C4-2B (cell line): ENCODE measurements around the gene CIAO2B.

Source experiments
- H3K27ac ChIP-seq: fragments of 450-650 bp; 2 replicates; pipeline ENCODE4 v1.5.1; 2017
- CTCF ChIP-seq: fragments of 450-650 bp; conservative IDR thresholded peaks from 2 replicates; pipeline ENCODE4 v1.5.1; 2017; ENCODE audit warnings: mild to moderate bottlenecking
- ZFX ChIP-seq: fragments of 450-650 bp; IDR thresholded peaks from 2 replicates; pipeline ENCODE4 v1.6.1; 2017

The CIAO2B gene

DNA sequence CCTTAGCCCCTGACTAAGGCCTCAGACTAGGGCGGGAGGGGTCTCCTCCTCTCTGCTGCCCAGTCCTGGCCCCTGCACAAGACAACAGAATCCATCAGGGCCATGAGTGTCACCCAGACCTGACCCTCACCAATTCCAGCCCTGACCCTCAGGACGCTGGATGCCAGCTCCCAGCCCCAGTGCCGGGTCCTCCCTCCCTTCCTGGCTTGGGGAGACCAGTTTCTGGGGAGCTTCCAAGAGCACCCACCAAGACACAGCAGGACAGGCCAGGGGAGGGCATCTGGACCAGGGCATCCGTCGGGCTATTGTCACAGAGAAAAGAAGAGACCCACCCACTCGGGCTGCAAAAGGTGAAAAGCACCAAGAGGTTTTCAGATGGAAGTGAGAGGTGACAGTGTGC lies 39.5 kb upstream of the CIAO2B start:
- H3K27ac ChIP-seq = no peak overlapping the region
- TF ChIP-seq CTCF = no peak
- TF ChIP-seq ZFX = no peak

- no peak for TF ChIP-seq CTCF
- no peak for TF ChIP-seq ZFX
Observed at GRCh38 chr16:66972983-66973382, 38.8 kb upstream of the CIAO2B start.

GRCh38 chr16:66970775-66971720 lies 36.8 kb upstream of the CIAO2B start:
- no peak overlapping the region for H3K27ac ChIP-seq
- no peak for TF ChIP-seq ZFX
- no peak for TF ChIP-seq CTCF

More at GRCh38 chr16:66972983-66973382, 38.8 kb upstream of the CIAO2B start:
- no peak overlapping the region for H3K27ac ChIP-seq

DNA sequence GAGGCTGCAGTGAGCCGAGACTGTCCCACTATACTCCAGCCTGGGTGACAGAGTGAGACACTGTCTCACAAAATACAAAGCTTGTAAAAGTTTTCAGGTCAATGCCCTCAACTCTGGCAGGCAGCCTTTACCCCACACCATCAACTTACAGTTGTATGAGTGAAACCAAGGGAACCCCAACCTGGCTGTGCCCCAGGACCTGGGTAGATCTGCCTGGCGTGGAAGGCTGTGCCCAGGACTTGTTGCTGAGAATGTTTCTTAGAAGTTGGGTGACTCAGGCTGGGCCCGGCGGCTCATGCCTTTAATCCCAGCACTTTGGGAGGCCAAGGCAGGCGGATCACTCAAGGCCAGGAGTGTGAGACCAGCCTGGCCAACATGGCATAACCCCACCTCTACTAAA lies 34.6 kb upstream of the CIAO2B start:
- no peak overlapping the region for H3K27ac ChIP-seq
- TF ChIP-seq ZFX = no peak
- no peak for TF ChIP-seq CTCF

DNA sequence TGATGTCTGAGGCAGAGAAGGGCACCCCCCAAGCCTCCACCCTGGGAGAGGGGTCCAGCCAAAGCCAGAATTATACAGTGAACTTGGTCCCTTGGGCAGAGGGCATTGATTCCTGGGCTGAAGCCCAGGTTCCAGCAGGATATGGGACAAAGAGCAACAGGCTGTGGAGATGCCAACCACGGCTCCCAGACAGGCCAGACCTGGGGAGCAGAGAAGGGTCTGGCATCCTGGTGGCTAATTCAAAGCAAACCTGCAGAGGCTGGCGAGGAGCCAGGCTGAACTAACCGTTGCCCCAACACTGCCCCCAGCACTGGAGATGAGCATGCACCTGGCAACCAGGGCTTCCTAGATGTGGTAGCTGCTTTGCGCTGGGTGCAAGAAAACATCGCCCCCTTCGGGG lies 29.8 kb upstream of the CIAO2B start:
- H3K27ac ChIP-seq = no peak overlapping the region
- TF ChIP-seq ZFX (no peak), CTCF (no peak)

GRCh38 chr16:66961914-66962313 lies 27.7 kb upstream of the CIAO2B start:
- TF ChIP-seq CTCF = no peak
- no peak for TF ChIP-seq ZFX
- peak overlapping the region; percentile 33 for H3K27ac ChIP-seq

- TF ChIP-seq CTCF (peak; percentile 90), ZFX (no peak)
- H3K27ac ChIP-seq = peak within 1 kb of the TSS; percentile 33
Observed at GRCh38 chr16:66961065-66961744, 27.0 kb upstream of the CIAO2B start, which contains the start of gene CES3. Gene CES3, plus strand, starts transcription at chr16:66961266. Its CDS starts 42 bp downstream, at chr16:66961308.
